WERI-Rb-1 (cell line): ENCODE measurements around the gene LMX1A.
A peak's percentile ranks its signal among the peaks of the same experiment; 100 is the strongest.

Source experiments
- DNase-seq: peaks from one replicate; pipeline ENCODE4 v3.0.0-alpha.2; 2020
- H3K27ac ChIP-seq: fragments of 250-450 bp; sonication (Bioruptor Pico); 2 replicates; pipeline ENCODE4 v1.5.1; 2020; ENCODE audit warnings: mild to moderate bottlenecking, moderate library complexity
- H3K27me3 ChIP-seq: fragments of 250-450 bp; sonication (Bioruptor Pico); 2 replicates; pipeline ENCODE4 v1.5.1; 2021; ENCODE audit warnings: mild to moderate bottlenecking, low read depth, moderate library complexity; ENCODE audit not compliant: insufficient read depth, severe bottlenecking
- H3K36me3 ChIP-seq: fragments of 250-450 bp; sonication (Bioruptor Pico); 2 replicates; pipeline ENCODE4 v1.5.1; 2020; ENCODE audit warnings: mild to moderate bottlenecking, moderate library complexity
- H3K4me3 ChIP-seq: 2 replicates; pipeline ENCODE4 v1.5.1; 2011; ENCODE audit warnings: low read depth, mild to moderate bottlenecking, control low read depth, low read length
- H3K9me3 ChIP-seq: fragments of 250-450 bp; sonication (Bioruptor Pico); 2 replicates; pipeline ENCODE4 v1.5.1; 2021; ENCODE audit warnings: mild to moderate bottlenecking, moderate library complexity; ENCODE audit not compliant: severe bottlenecking
- CTCF ChIP-seq: IDR thresholded peaks from 2 replicates; pipeline ENCODE4 v1.5.1; 2011; ENCODE audit warnings: low read depth, mild to moderate bottlenecking, control low read depth, inconsistent platforms, low read length

The LMX1A gene

DNA sequence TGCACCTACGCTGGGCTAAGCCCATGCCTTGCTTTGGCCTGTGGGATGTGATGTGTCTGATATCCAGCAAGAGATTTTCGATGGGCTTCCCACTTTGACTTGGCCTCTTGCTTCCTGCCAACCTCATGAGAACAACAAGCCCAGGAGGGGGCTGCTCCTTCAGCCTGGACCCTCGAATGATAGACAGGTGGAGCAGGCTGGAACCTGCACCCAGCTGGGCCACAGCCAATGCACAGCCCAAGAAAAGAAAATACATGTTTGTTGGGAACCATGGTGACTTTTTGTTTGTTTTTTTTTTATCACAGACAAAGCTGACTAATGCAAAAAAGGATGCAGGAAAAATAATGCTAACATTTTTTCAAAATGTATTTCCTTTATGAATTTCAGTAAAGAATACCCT, 144.3 kb downstream of the LMX1A start:
- Histone ChIP-seq H3K27me3 (no peaks in the 10 kb centered on the region), H3K27ac (no peak overlapping the region)

DNA sequence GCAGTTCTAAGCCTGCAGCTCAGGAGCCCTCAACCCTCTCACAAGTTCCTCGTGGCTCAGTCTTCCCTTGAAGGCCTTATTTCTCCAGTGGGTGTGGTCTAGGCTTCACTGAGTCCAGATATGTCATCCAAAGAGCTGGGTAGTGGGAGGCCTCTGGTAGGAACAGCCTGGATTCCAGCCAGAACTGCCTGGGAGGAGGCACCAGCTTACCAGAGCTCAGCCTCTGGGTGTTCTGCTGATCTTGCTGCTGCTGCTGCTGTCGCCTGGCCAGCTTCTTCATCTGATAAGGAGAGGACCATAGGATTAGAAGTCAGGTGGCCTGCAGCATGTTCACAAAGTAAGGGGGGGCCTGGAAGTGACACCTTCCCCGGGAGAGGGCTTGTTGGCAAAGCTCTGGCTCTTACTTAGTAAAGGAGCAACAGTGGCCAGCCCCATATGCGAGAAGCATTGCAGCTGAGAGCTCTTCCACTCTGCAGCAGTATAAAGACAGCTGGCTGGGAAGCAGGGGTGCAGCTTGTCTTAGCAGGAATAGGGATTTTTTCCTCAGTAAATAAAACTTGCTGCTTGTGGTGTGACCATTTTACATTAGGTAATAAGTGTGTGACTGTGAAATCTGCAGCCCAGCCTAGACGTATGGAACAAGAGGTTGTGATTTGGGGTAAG, 148.5 kb downstream of the LMX1A start:
- Histone ChIP-seq H3K27me3 (no peaks in the 10 kb centered on the region), H3K36me3 (no peaks in the 10 kb centered on the region), H3K9me3 (no peaks in the 10 kb centered on the region), H3K4me3 (no peak overlapping the region), H3K27ac (no peak overlapping the region)
- DNase-seq: peak; percentile 51
- TF ChIP-seq CTCF: no peak

More for the DNA sequence above, 144.3 kb downstream of the LMX1A start:
- no peak for DNase-seq
- no peak for TF ChIP-seq CTCF
- H3K9me3 ChIP-seq: no peaks in the 10 kb centered on the region
- H3K4me3 ChIP-seq: no peak overlapping the region
- H3K36me3 ChIP-seq: no peaks in the 10 kb centered on the region

- Histone ChIP-seq H3K36me3 (no peaks in the 10 kb centered on the region), H3K27ac (no peak overlapping the region), H3K9me3 (no peaks in the 10 kb centered on the region), H3K4me3 (no peak overlapping the region), H3K27me3 (no peaks in the 10 kb centered on the region)
- TF ChIP-seq CTCF: no peak
- no peak for DNase-seq
Observed at GRCh38 chr1:165205145-165205544, 151.4 kb downstream of the LMX1A start.

GRCh38 chr1:165204548-165204947, 152.0 kb downstream of the LMX1A start:
- Histone ChIP-seq H3K4me3 (no peak overlapping the region), H3K9me3 (no peaks in the 10 kb centered on the region), H3K27ac (no peak overlapping the region), H3K27me3 (no peaks in the 10 kb centered on the region), H3K36me3 (no peaks in the 10 kb centered on the region)
- no peak for DNase-seq
- no peak for TF ChIP-seq CTCF

DNA sequence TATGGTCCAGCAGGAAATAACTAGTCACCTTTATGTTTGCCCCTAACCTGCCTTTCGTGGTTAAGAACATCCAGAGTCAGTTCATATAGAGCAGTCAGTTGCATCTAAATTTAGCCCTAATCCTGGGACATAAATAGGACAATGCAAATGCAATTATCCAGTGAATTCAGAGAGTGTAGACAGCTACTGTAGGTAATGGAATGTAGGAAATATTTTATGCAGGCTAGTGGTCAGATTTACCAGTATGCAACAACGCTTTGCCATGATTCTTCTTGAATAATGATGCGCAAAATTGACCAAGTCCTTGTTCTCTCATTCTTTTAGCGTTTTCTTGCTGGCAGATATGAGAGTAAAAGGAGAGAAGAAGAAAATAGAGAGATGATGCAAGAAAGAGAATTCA, 165.4 kb downstream of the LMX1A start:
- H3K27ac ChIP-seq: no peak overlapping the region
- no peak for DNase-seq
- H3K36me3 ChIP-seq: no peaks in the 10 kb centered on the region
- no peaks in the 10 kb centered on the region for H3K27me3 ChIP-seq
- no peaks in the 10 kb centered on the region for H3K9me3 ChIP-seq
- TF ChIP-seq CTCF: no peak
- H3K4me3 ChIP-seq: no peak overlapping the region

GRCh38 chr1:165189913-165190312, 166.6 kb downstream of the LMX1A start:
- TF ChIP-seq CTCF: no peak
- DNase-seq: no peak
- H3K4me3 ChIP-seq: no peak overlapping the region
- H3K27ac ChIP-seq: no peak overlapping the region
- H3K27me3 ChIP-seq: no peaks in the 10 kb centered on the region
- no peaks in the 10 kb centered on the region for H3K36me3 ChIP-seq
- no peaks in the 10 kb centered on the region for H3K9me3 ChIP-seq
